Esophagus muscularis mucosa (tissue), 4 donors: Measurements from ENCODE around the gene FLT4. TPM values are rescaled to one million over a fixed set of nuclear protein-coding genes. Genes with fewer than 3 reads are reported as not detected.

Experiments used
- DNase-seq: peaks from one replicate; pipeline ENCODE4 v3.0.0-alpha.2; 2017; ENCODE audit errors: extremely low spot score
- H3K27ac ChIP-seq, 4 donors: fragments of 200-600 bp; sonication (generic); replicated peaks in 1 of 4; 1 replicate in 3 of 4; 2 replicates in 1 of 4; pipeline ENCODE4 v1.5.1; 2016 to 2019; ENCODE audit warnings: mild to moderate bottlenecking in 1 of 4
- H3K27me3 ChIP-seq, 4 donors: fragments of 200-600 bp; sonication (generic); one replicate each; pipeline versions ENCODE4 v1.5.1 to v1.6.0; 2016 to 2019
- H3K36me3 ChIP-seq, 4 donors: fragments of 200-600 bp; sonication (generic); one replicate each; pipeline ENCODE4 v1.5.1; 2016 to 2019
- H3K4me1 ChIP-seq, 4 donors: fragments of 200-600 bp; sonication (generic); one replicate each; pipeline ENCODE4 v1.5.1; 2016 to 2019
- H3K4me3 ChIP-seq, 4 donors: fragments of 200-600 bp; sonication (generic); 1 replicate in 2 of 4; 2 replicates in 2 of 4; pipeline ENCODE4 v1.5.1; 2016 to 2019; ENCODE audit warnings: mild to moderate bottlenecking in 4 of 4, moderate library complexity in 1 of 4
- H3K9me3 ChIP-seq, 4 donors: fragments of 200-600 bp; sonication (generic); 1 replicate in 3 of 4; 2 replicates in 1 of 4; pipeline ENCODE4 v1.5.1; 2016 to 2019
- CTCF ChIP-seq, 3 experiments: fragments of 200-600 bp in 2 of 3; fragments of 450-650 bp in 1 of 3; sonication (generic) in 2 of 3; IDR thresholded peaks; one replicate each; pipeline ENCODE4 v1.5.1; 2017 to 2019; ENCODE audit warnings: antibody characterized with exemption in 3 of 3, mild to moderate bottlenecking in 2 of 3, moderate library complexity in 1 of 3
- EP300 ChIP-seq: sonication (generic); formaldehyde crosslinking; IDR thresholded peaks from one replicate; pipeline ENCODE4 v1.6.1; 2017; ENCODE audit warnings: antibody characterized with exemption
- POLR2A ChIP-seq: fragments of 450-650 bp; IDR thresholded peaks from one replicate; pipeline ENCODE4 v1.6.1; 2017; ENCODE audit warnings: antibody characterized with exemption, moderate library complexity, mild to moderate bottlenecking, low read depth
- POLR2AphosphoS5 ChIP-seq, 2 donors: sonication (generic); formaldehyde crosslinking; IDR thresholded peaks; one replicate each; pipeline ENCODE4 v1.6.1; 2017; ENCODE audit warnings: antibody characterized with exemption in 2 of 2
- WGBS: methylation state at CpG from one replicate; pipeline ENCODE4 v1.1.5; 2018; 5-methylcytosine and 5-hydroxymethylcytosine counted together
- intact Hi-C: fragments of 100-400 bp; cut with DNase I; formaldehyde crosslinking; loops from one replicate; pipeline ENCODE4 v1.15.1; 2023
- total RNA-seq, 4 donors: library from RNA; depleted of rRNA; stranded (reverse); fragments of >200 nt; gene quantifications; one replicate each; pipeline versions ENCODE4 v1.1.0 to v1.2.1, GENCODE V29; 2016

FLT4 gene
- total RNA-seq, 4 donors from 2014 or later: 10.4 to 15.6 (median 11.8) TPM

DNA sequence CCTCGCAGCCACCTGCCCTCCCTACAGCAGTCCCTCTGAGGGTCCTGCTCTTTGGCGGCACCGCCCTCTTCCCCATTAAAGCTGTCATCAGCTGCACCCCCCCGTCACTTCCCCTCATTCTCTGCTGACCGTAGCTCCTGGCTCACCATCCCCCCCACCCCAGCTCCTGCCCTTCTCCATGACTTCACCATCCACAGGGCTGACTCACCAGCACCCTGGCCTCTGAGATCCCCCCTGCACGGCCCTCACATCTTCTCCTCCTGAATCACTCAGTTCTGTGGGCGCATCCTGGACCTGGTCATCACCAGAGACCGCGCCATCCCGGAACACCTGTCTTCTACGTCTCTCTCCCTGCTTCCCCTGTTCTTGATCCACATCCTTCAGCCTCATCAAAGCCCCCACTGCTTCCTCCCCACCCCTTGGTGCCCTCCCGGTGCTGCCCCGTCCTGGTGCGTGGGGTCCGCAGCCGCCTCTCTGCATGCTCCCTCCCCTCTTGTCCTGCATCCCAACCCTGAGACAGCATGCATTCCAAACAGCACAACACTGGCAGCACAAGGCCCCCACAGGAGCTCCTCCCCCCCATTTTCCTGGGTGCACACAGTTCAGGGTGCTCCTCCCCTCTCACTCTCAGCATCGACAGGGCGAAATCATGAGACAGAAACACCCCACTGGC is 12.9 kb downstream of the FLT4 start:
- intact Hi-C loops: no loop called here
- no peaks in the 10 kb centered on the region for H3K9me3 ChIP-seq
- no peak for DNase-seq
- TF ChIP-seq POLR2A: no peak
- no peak for TF ChIP-seq CTCF (IDR thresholded peaks at IDR 0.05)
- TF ChIP-seq EP300: no peak
- no peak for TF ChIP-seq POLR2AphosphoS5 (IDR thresholded peaks at IDR 0.05)
- no peak overlapping the region for H3K27ac ChIP-seq
- H3K4me1 ChIP-seq: peaks cover 0 to 8% (median 5%) of the 10 kb centered on the region in 4 donors
- H3K36me3 ChIP-seq: no peaks in the 10 kb centered on the region
- 70% methylated on average over 17 of the region's 18 CpGs for WGBS
- H3K27me3 ChIP-seq: peaks cover 0 to 25% (median 0%) of the 10 kb centered on the region in 4 donors
- no peak overlapping the region for H3K4me3 ChIP-seq

DNA sequence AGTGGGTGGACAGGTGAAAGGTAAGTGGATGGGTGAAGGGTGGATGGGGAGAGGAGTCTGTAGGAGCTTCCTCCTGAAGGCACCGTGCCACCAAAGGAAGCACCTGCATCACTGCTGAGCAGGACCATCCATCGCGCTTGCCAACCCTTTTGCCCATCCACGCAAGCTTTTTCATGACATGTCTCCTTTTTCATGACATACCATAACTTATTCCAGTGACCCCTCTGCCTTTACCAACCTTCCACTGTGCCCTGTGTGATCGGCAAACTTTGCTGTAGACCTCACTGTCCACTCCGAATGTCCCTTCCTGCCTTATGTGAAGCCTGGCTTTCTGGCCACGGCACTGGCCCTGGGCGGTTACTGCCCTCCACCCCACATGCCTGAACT is 13.4 kb downstream of the FLT4 start:
- Histone ChIP-seq H3K9me3 (no peaks in the 10 kb centered on the region), H3K4me3 (no peak overlapping the region), H3K4me1 (peaks cover 0 to 8% (median 5%) of the 10 kb centered on the region in 4 donors), H3K27me3 (peaks cover 0 to 30% (median 0%) of the 10 kb centered on the region in 4 donors), H3K27ac (no peak overlapping the region), H3K36me3 (no peaks in the 10 kb centered on the region)
- 90% methylated on average over 8 of the region's 8 CpGs for WGBS
- no peak for DNase-seq
- intact Hi-C loops: no loop called here
- no peak for TF ChIP-seq POLR2AphosphoS5 (IDR thresholded peaks at IDR 0.05)
- no peak for TF ChIP-seq POLR2A
- no peak for TF ChIP-seq EP300
- TF ChIP-seq CTCF (IDR thresholded peaks at IDR 0.05): no peak

DNA sequence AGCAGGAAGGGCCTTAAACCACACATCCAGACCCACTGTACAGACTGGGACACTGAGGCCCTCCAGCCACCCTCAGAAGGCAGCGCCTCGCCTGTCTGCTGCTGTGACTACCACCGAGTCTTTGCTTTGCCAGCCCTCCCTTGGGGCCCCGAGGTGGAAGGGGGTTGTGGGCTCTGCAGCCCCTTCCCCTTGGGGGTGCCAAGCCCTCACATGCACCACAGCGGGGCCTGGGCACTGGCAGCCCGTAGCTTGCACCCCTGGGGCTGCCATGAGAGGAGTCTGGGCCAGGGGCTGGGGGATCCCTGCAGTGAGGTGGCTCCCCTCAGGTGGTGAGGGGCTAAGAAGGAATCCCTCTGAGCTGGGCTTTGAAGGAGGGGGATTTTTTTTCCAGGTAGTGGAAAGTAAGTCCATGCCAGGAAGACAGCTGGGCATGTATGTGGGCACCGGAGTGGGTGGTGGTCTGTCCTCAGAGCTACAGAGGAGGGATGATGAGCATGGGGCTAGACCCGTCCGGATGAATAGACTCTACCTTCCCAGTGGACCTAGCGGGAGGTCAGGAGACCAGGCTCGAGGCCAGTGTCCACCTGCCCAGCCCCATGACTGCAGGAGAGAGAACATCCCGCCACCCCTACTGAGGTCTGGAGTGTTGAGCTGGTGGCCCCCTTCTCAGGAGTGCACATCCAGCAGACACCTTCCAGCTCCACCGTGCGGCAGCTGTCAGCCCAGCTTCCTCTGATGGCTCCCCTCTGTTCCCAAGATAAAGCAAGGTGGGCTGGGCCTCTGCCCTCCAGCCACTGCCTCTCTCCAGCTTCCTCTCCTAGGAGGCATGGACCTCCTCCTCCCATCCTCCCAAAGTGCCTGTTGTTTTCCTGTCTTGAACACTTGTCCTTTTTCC is 15.9 kb downstream of the FLT4 start:
- H3K4me3 ChIP-seq: no peak overlapping the region
- TF ChIP-seq CTCF (IDR thresholded peaks at IDR 0.05) (no peak), EP300 (no peak), POLR2A (no peak), POLR2AphosphoS5 (IDR thresholded peaks at IDR 0.05) (no peak)
- no peaks in the 10 kb centered on the region for H3K9me3 ChIP-seq
- peaks cover 0 to 49% (median 0%) of the 10 kb centered on the region in 4 donors for H3K27me3 ChIP-seq
- 65% methylated on average over 10 of the region's 14 CpGs for WGBS
- no peaks in the 10 kb centered on the region for H3K4me1 ChIP-seq
- no peak overlapping the region for H3K27ac ChIP-seq
- intact Hi-C loops: no loop called here
- peaks cover 0 to 3% (median 0%) of the 10 kb centered on the region in 4 donors for H3K36me3 ChIP-seq
- no peak for DNase-seq

- H3K36me3 ChIP-seq: peaks cover 0 to 3% (median 0%) of the 10 kb centered on the region in 4 donors
- H3K4me3 ChIP-seq: no peak overlapping the region
- intact Hi-C loops: no loop called here
- no peak for DNase-seq
- no peaks in the 10 kb centered on the region for H3K9me3 ChIP-seq
- TF ChIP-seq POLR2A (no peak), CTCF (IDR thresholded peaks at IDR 0.05) (no peak), POLR2AphosphoS5 (IDR thresholded peaks at IDR 0.05) (no peak), EP300 (no peak)
- no peaks in the 10 kb centered on the region for H3K4me1 ChIP-seq
- no peak overlapping the region for H3K27ac ChIP-seq
- 73% methylated on average over 6 of the region's 10 CpGs for WGBS
- H3K27me3 ChIP-seq: peaks cover 0 to 51% (median 0%) of the 10 kb centered on the region in 4 donors
Observed at GRCh38 chr5:180632768-180633167, 16.6 kb downstream of the FLT4 start.
